B cell (primary cell): ENCODE measurements around the gene LRCH1. TPM values are rescaled to one million over a fixed set of nuclear protein-coding genes. Genes with fewer than 3 reads are reported as not detected.
A peak's percentile ranks its signal among the peaks of the same experiment; 100 is the strongest.

Source experiments
- ATAC-seq: fragments of 200-7000 bp; cut with Tn5 transposase; one replicate; pipeline ENCODE4 v1.10.0; 2021; ENCODE audit warnings: low read depth, mild to moderate bottlenecking, moderate number of reproducible peaks, moderate library complexity
- CTCF ChIA-PET: fragments of 350-600 bp; sonication (Branson Sonifier 250); formaldehyde crosslinking; loops from one replicate; lab custom pipeline; 2021; ENCODE audit warnings: antibody characterized with exemption, inconsistent platforms; lab: Charles Lee
- POLR2A ChIA-PET: fragments of 350-600 bp; sonication (Branson Sonifier 250); formaldehyde crosslinking; loops from one replicate; lab custom pipeline; 2021; ENCODE audit warnings: antibody characterized with exemption; lab: Charles Lee
- DNase-seq: peaks from one replicate; pipeline ENCODE4 v3.0.0; 2013
- H2AFZ ChIP-seq: 2 replicates; pipeline ENCODE4 v1.6.1; 2012; ENCODE audit warnings: mild to moderate bottlenecking, low read depth, low read length; ENCODE audit not compliant: insufficient read depth, poor library complexity, severe bottlenecking
- H3K27ac ChIP-seq, 2 donors: 1 replicate in 1 of 2; 2 replicates in 1 of 2; pipeline ENCODE4 v1.5.1; 2012 to 2013; ENCODE audit warnings: low read length in 2 of 2, mild to moderate bottlenecking in 2 of 2, moderate library complexity in 1 of 2
- H3K27me3 ChIP-seq, 4 experiments: fragments of 200-600 bp in 1 of 4; sonication (generic) in 1 of 4; replicated peaks in 1 of 4; 1 replicate in 2 of 4; 2 replicates in 2 of 4; pipeline versions ENCODE4 v1.6.1 to v1.7.0; 2013 to 2016; ENCODE audit warnings: low read length in 3 of 4, mild to moderate bottlenecking in 2 of 4, mixed read lengths in 1 of 4, moderate library complexity in 1 of 4; ENCODE audit not compliant: insufficient read depth in 4 of 4, control insufficient read depth in 3 of 4; ENCODE audit errors: control extremely low read depth in 1 of 4
- H3K36me3 ChIP-seq, 2 experiments: replicated peaks in 1 of 2; 1 replicate in 1 of 2; 2 replicates in 1 of 2; pipeline versions ENCODE4 v1.6.1 to v1.7.1; 2013; ENCODE audit warnings: low read length in 1 of 2; ENCODE audit not compliant: insufficient read depth in 2 of 2, control insufficient read depth in 1 of 2; ENCODE audit errors: control extremely low read depth in 1 of 2, extremely low read depth in 1 of 2
- H3K4me1 ChIP-seq, 2 donors: fragments of 200-600 bp in 1 of 2; sonication (generic) in 1 of 2; 1 replicate in 1 of 2; 2 replicates in 1 of 2; pipeline versions ENCODE4 v1.5.1 to v1.6.1; 2013 to 2017; ENCODE audit warnings: low read length in 2 of 2; ENCODE audit not compliant: control insufficient read depth in 2 of 2, insufficient read depth in 2 of 2
- H3K4me2 ChIP-seq: replicated peaks from 2 replicates; pipeline ENCODE3; 2012; ENCODE audit warnings: mild to moderate bottlenecking, low read depth, low read length; ENCODE audit not compliant: poor library complexity, severe bottlenecking
- H3K4me3 ChIP-seq, 5 experiments: fragments of 200-600 bp in 1 of 5; sonication (generic) in 1 of 5; 1 replicate in 3 of 5; 2 replicates in 2 of 5; pipeline versions ENCODE4 v1.5.1 to v1.7.0; 2011 to 2016; ENCODE audit warnings: low read length in 4 of 5, mild to moderate bottlenecking in 4 of 5, low read depth in 2 of 5, control low read depth in 1 of 5, moderate library complexity in 1 of 5; ENCODE audit not compliant: insufficient read depth in 1 of 5; ENCODE audit errors: control extremely low read depth in 1 of 5, extremely low read depth in 1 of 5
- H3K79me2 ChIP-seq: fragments of 200-600 bp; sonication (generic); one replicate; pipeline ENCODE4 v1.6.0; 2016; ENCODE audit warnings: low read length; ENCODE audit not compliant: control insufficient read depth, insufficient read depth
- H3K9ac ChIP-seq: fragments of 200-600 bp; sonication (generic); 2 replicates; pipeline ENCODE4 v1.6.1; 2017; ENCODE audit warnings: mild to moderate bottlenecking, low read length, moderate library complexity
- H3K9me3 ChIP-seq, 3 donors: one replicate each; pipeline versions ENCODE4 v1.6.1 to v1.7.1; 2013; ENCODE audit warnings: low read length in 2 of 3; ENCODE audit not compliant: control insufficient read depth in 2 of 3, insufficient read depth in 1 of 3; ENCODE audit errors: control extremely low read depth in 1 of 3
- H4K20me1 ChIP-seq: 2 replicates; pipeline ENCODE4 v1.6.0; 2012; ENCODE audit warnings: mild to moderate bottlenecking, low read length; ENCODE audit not compliant: insufficient read depth, control insufficient read depth, poor library complexity, severe bottlenecking
- H3K27ac Mint-ChIP-seq: one replicate; pipeline ENCODE4 v1.8.0; 2021; ENCODE audit warnings: mixed read lengths
- H3K27me3 Mint-ChIP-seq: one replicate; pipeline ENCODE4 v1.8.0; 2021; ENCODE audit warnings: mixed read lengths
- H3K4me1 Mint-ChIP-seq: one replicate; pipeline ENCODE4 v1.8.0; 2021; ENCODE audit warnings: mixed read lengths
- H3K4me3 Mint-ChIP-seq: one replicate; pipeline ENCODE4 v1.8.0; 2021; ENCODE audit warnings: mixed read lengths
- H3K9me3 Mint-ChIP-seq: one replicate; pipeline ENCODE4 v1.8.0; 2022; ENCODE audit warnings: mixed read lengths; ENCODE audit not compliant: insufficient read depth
- EZH2 ChIP-seq: IDR thresholded peaks from 2 replicates; pipeline ENCODE4 v1.6.1; 2012; ENCODE audit warnings: borderline replicate concordance, low read depth, mild to moderate bottlenecking, moderate library complexity, low read length; ENCODE audit not compliant: insufficient read depth, poor library complexity, severe bottlenecking
- WGBS: methylation state at CpG from one replicate; pipeline ENCODE4 v1.1.5; 2013; ENCODE audit warnings: missing lambda C conversion rate; ENCODE audit not compliant: insufficient coverage; 5-methylcytosine and 5-hydroxymethylcytosine counted together
- intact Hi-C: fragments of 100-400 bp; cut with micrococcal nuclease; formaldehyde crosslinking; loops from one replicate; pipeline ENCODE4 v1.10.0; 2022
- polyA plus RNA-seq: library from polyadenylated mRNA; depleted of rRNA; stranded (reverse); fragments of >200 nt; gene quantifications from 2 replicates; pipeline ENCODE4 v1.2.3, GENCODE V29; 2012
- total RNA-seq, 2 donors: library from RNA; stranded (reverse); fragments of 120-200 nt in 1 of 2; gene quantifications; 1 replicate in 1 of 2; 2 replicates in 1 of 2; pipeline versions ENCODE4 v1.2.3 to v1.2.4, GENCODE V29; 2013 to 2022
- TF ChIP-seq, protein P1 (sequence below): fragments of 200-600 bp; IDR thresholded peaks from one replicate; pipeline ENCODE4 v1.8.0; 2022; ENCODE audit warnings: antibody characterized with exemption, mild to moderate bottlenecking

LRCH1 gene
- total and polyA plus RNA-seq, 2 donors (not counting 1 experiment from before 2014, with no cell fraction given) = 13.0 to 50.3 TPM

DNA sequence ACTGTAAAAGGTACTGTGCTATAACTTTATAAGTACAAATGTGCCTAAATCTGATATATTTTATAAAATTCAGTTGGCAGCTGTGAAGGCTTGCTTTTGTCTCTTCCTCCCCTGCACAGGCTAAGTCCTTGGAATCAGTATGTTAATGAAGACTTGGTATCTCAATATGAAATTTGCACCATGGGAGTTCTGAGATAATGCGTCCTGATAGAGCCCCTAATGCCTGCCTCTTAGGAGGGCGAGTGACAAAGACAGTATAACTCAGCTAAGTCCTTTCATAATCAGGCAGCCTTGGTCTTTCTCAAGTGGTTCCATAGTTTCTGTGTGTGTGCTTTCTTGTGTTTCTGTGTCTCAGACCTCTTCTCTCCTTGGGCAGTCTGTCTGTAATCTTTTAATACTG, 14.7 kb downstream of the LRCH1 start:
- ATAC-seq (no peak), DNase-seq (no peak)
- no peak overlapping the region for H3K9ac ChIP-seq
- H4K20me1 ChIP-seq = peaks cover 87% of the 10 kb centered on the region
- peak overlapping the region; percentile 39 for H3K27ac Mint-ChIP-seq
- no peak overlapping the region for H2AFZ ChIP-seq
- H3K27me3 ChIP-seq = no peaks in the 10 kb centered on the region
- no peak overlapping the region for H3K4me3 ChIP-seq
- no peaks in the 10 kb centered on the region for H3K9me3 ChIP-seq
- no peak overlapping the region for H3K27ac ChIP-seq
- peaks cover 97% of the 10 kb centered on the region for H3K79me2 ChIP-seq
- no peaks in the 10 kb centered on the region for H3K9me3 Mint-ChIP-seq
- TF ChIP-seq EZH2 = no peak
- TF ChIP-seq, protein P1, sequence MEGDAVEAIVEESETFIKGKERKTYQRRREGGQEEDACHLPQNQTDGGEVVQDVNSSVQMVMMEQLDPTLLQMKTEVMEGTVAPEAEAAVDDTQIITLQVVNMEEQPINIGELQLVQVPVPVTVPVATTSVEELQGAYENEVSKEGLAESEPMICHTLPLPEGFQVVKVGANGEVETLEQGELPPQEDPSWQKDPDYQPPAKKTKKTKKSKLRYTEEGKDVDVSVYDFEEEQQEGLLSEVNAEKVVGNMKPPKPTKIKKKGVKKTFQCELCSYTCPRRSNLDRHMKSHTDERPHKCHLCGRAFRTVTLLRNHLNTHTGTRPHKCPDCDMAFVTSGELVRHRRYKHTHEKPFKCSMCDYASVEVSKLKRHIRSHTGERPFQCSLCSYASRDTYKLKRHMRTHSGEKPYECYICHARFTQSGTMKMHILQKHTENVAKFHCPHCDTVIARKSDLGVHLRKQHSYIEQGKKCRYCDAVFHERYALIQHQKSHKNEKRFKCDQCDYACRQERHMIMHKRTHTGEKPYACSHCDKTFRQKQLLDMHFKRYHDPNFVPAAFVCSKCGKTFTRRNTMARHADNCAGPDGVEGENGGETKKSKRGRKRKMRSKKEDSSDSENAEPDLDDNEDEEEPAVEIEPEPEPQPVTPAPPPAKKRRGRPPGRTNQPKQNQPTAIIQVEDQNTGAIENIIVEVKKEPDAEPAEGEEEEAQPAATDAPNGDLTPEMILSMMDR = no peak
- peaks cover 73% of the 10 kb centered on the region for H3K4me1 Mint-ChIP-seq
- ChIA-PET CTCF (no interaction called here), POLR2A (no interaction called here)
- H3K27me3 Mint-ChIP-seq = no peaks in the 10 kb centered on the region
- H3K4me2 ChIP-seq = no peak overlapping the region
- peaks cover 0 to 3% of the 10 kb centered on the region in 2 experiments for H3K36me3 ChIP-seq
- no peak overlapping the region for H3K4me3 Mint-ChIP-seq
- 100% methylated on average over 2 of the region's 2 CpGs for WGBS
- peaks cover 58 to 61% of the 10 kb centered on the region in 2 donors for H3K4me1 ChIP-seq
- intact Hi-C loops = no loop called here

DNA sequence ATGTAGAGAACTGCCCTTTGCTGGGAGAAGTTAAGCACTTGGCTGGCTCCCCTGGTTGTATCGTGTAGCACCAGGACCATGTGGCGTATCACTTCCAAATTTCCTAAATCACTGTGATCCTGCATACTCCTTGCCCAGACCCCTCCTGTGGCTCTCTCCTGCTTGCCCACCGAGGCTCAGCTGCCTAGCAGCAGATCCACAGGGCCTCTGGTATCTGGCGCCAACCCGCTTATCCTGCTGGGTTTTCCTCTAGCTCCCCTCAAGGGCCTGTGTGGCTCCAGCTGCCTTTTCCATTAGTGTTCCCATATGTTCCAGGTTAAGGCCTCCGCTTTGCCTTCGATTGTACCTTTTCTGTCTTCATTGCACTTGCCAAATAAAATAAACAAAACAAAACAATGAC, 16.5 kb downstream of the LRCH1 start:
- TF ChIP-seq EZH2 = no peak
- Mint-ChIP-seq H3K27ac (no peak overlapping the region), H3K9me3 (no peaks in the 10 kb centered on the region), H3K4me1 (peaks cover 81% of the 10 kb centered on the region), H3K27me3 (no peaks in the 10 kb centered on the region), H3K4me3 (no peak overlapping the region)
- POLR2A ChIA-PET = no interaction called here
- Histone ChIP-seq H3K27me3 (no peaks in the 10 kb centered on the region), H3K36me3 (peaks cover 0 to 3% of the 10 kb centered on the region in 2 experiments), H3K9ac (no peak overlapping the region), H3K4me3 (no peak overlapping the region), H3K79me2 (peaks cover 95% of the 10 kb centered on the region), H4K20me1 (peaks cover 80% of the 10 kb centered on the region), H3K27ac (no peak overlapping the region), H3K9me3 (no peaks in the 10 kb centered on the region), H3K4me1 (peaks cover 62 to 64% of the 10 kb centered on the region in 2 donors), H3K4me2 (no peak overlapping the region), H2AFZ (no peak overlapping the region)
- intact Hi-C loops = no loop called here
- CTCF ChIA-PET = interaction anchor here (5.0 kb wide), 1 partner anchor 18 kb away, joined by 30 read pairs; the partner anchor contains the start of gene LRCH1
- DNase-seq (no peak), ATAC-seq (no peak)
- WGBS = 99% methylated on average over 7 of the region's 7 CpGs
